GM12892 (cell line): ENCODE data around the gene ADAMTS13.

Experiments
- POLR2A ChIP-seq: IDR thresholded peaks from 2 replicates; pipeline ENCODE4 v1.6.1; 2011; ENCODE audit warnings: low read depth, low read length, control low read depth
- POLR2AphosphoS5 ChIP-seq: IDR thresholded peaks from 2 replicates; pipeline ENCODE4 v1.6.1; 2011; ENCODE audit warnings: low read depth, low read length, control low read depth

DNA sequence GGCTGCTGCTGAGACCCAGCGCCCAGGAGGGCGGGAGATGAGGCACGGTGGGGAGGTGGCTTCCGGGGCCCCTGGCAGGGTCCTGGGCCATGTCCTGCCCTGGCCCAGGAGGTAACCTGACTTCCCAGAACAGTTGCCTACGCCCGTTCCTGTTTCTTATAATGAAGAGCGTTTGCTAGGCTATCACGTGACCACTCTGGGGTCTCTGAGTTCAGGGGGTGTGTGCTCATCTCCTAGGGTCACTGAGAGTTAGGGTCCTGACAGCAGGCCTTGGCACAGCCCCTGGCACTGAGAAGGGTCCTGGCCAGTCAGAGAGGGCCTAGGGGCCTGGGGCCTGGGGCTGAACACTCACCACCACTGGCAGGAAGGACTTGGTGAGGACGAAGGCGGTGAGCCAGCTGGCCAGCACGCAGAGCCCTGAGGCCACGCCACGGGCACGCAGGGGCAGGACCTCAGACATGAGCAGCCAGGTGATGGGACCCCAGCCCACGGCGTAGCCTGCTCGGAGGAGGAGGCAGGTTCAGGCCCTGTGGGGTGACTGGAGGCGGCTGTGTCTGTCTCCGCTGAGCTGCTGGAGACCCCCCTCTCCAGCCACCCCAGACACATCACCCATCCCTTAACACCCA is 50.7 kb downstream of the ADAMTS13 start:
- TF ChIP-seq POLR2A (no peak), POLR2AphosphoS5 (no peak)
